ENCODE results near the gene DPAGT1. TPM values are rescaled to one million over a fixed set of nuclear protein-coding genes. Genes with fewer than 3 reads are reported as not detected.
A peak's percentile ranks its signal among the peaks of the same experiment; 100 is the strongest.

The DPAGT1 gene
- total RNA-seq, 5 donors from 2014 or later (not counting 1 experiment from before 2014, with no cell fraction given): 21.7 to 54.2 (median 43.9) TPM

- H3K27me3 Mint-ChIP-seq: no peaks in the 10 kb centered on the region
Observed at GRCh38 chr11:119089319-119089718, 12.3 kb downstream of the DPAGT1 start.

DNA sequence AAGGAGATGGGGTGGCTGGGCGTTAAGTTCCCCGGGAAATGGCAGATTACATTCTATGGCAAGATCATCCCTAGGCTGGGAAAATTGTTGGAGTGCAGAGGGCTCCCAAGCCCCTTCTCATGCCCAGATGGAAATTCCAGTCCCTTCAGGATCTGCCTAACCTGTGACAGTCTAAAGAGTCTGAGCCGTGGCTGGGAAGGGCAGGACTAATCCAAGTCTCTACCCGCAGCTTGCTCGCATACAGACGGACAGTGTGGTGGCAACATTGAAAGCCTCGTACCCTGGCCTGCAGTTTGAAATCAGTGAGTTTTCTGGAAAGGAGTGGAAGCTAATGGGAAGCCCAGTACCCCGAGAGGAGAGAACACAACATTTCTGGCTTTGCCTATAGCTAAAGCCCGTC lies 13.2 kb downstream of the DPAGT1 start:
- no peak overlapping the region for H3K27ac Mint-ChIP-seq
- H3K36me3 Mint-ChIP-seq: peaks cover 8% of the 10 kb centered on the region
- peaks cover 0 to 3% of the 10 kb centered on the region in 2 donors for H3K36me3 ChIP-seq (ENCODE audit: control insufficient read depth in 2 of 2, extremely low read depth in 1 of 2, insufficient read depth in 1 of 2, low read length in 1 of 2)
- H3K27me3 Mint-ChIP-seq: no peaks in the 10 kb centered on the region
- no peak overlapping the region for H3K27ac ChIP-seq (ENCODE audit: low read length)
- H3K4me3 Mint-ChIP-seq: no peak overlapping the region
- POLR2A ChIA-PET: no interaction called here
- DNase-seq (no peak), ATAC-seq (replicated peaks in 1 of 4) (no peak)
- 92% methylated on average over 6 of the region's 9 CpGs for WGBS (ENCODE audit: insufficient coverage)
- no peak overlapping the region for H3K4me3 ChIP-seq (ENCODE audit: control insufficient read depth in 1 of 2, extremely low read depth in 1 of 2, low read length in 1 of 2)
- H3K9me3 ChIP-seq: no peaks in the 10 kb centered on the region
- CTCF ChIA-PET: interaction anchor here (0.6 to 1.1 kb wide), 2 partner anchors 44 to 403 kb away, joined by 3 to 9 read pairs; no protein-coding TSS in a partner anchor
- H3K4me1 Mint-ChIP-seq: peaks cover 19 to 34% (median 32%) of the 10 kb centered on the region in 3 donors
- no peaks in the 10 kb centered on the region for H3K27me3 ChIP-seq (replicated peaks in 1 of 2; ENCODE audit: control insufficient read depth in 2 of 2, extremely low read depth in 1 of 2, insufficient read depth in 2 of 2, low read length in 1 of 2)
- H3K4me1 ChIP-seq (ENCODE audit: control insufficient read depth in 1 of 2, extremely low read depth in 1 of 2, insufficient read depth in 2 of 2, low read length in 2 of 2): peaks cover 7 to 42% of the 10 kb centered on the region in 2 experiments
- H3K9me3 Mint-ChIP-seq: no peaks in the 10 kb centered on the region

More at GRCh38 chr11:119089319-119089718, 12.3 kb downstream of the DPAGT1 start:
- WGBS (ENCODE audit: insufficient coverage): 100% methylated on average over 1 of the region's 1 CpG
- Mint-ChIP-seq H3K36me3 (peaks cover 11% of the 10 kb centered on the region), H3K27ac (no peak overlapping the region), H3K4me1 (peaks cover 27 to 41% (median 39%) of the 10 kb centered on the region in 3 donors), H3K4me3 (no peak overlapping the region), H3K9me3 (no peaks in the 10 kb centered on the region)
- CTCF ChIA-PET: interaction anchor here in 1 of 2 donors (1.1 kb wide), 1 partner anchor 45 kb away, joined by 9 read pairs; no protein-coding TSS in a partner anchor
- H3K4me3 ChIP-seq (ENCODE audit: control insufficient read depth in 1 of 2, extremely low read depth in 1 of 2, low read length in 1 of 2): no peak overlapping the region
- POLR2A ChIA-PET: no interaction called here
- DNase-seq (no peak), ATAC-seq (replicated peaks in 1 of 4) (no peak)
- no peaks in the 10 kb centered on the region for H3K9me3 ChIP-seq
- H3K27ac ChIP-seq (ENCODE audit: low read length): no peak overlapping the region
- peaks cover 8 to 49% of the 10 kb centered on the region in 2 experiments for H3K4me1 ChIP-seq (ENCODE audit: control insufficient read depth in 1 of 2, extremely low read depth in 1 of 2, insufficient read depth in 2 of 2, low read length in 2 of 2)
- no peaks in the 10 kb centered on the region for H3K27me3 ChIP-seq (replicated peaks in 1 of 2; ENCODE audit: control insufficient read depth in 2 of 2, extremely low read depth in 1 of 2, insufficient read depth in 2 of 2, low read length in 1 of 2)
- H3K36me3 ChIP-seq (ENCODE audit: control insufficient read depth in 2 of 2, extremely low read depth in 1 of 2, insufficient read depth in 1 of 2, low read length in 1 of 2): peaks cover 0 to 3% of the 10 kb centered on the region in 2 donors

DNA sequence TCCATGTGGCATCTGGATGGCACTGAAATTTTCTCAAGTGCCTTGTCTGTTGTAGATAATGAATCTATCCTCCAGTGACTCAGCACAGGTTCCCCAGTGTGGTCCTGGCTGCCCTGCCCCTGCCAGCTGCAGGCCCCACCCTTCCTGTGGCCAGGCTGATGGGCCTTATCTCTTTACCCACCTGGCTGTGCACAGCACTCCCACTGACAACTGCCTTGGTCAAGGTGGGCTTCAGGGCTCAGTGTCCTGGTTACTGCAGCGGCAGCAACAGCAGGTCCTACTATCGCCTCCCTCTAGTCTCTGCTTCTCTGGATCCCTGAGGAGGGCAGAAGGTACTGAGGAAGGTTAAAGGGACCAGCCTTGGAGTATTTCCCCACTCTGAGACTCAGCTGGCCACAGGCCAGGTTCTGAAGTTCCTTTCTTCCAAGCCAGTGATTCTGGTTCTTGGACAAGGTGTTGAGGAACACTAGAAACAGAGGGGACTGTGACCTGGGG lies 13.9 kb downstream of the DPAGT1 start:
- no CpG with 5 or more reads among the region's 2 CpGs for WGBS (ENCODE audit: insufficient coverage)
- ChIA-PET CTCF (no interaction called here), POLR2A (no interaction called here)
- Histone ChIP-seq H3K9me3 (no peaks in the 10 kb centered on the region), H3K4me1 (ENCODE audit: control insufficient read depth in 1 of 2, extremely low read depth in 1 of 2, insufficient read depth in 2 of 2, low read length in 2 of 2) (peaks cover 3 to 36% of the 10 kb centered on the region in 2 experiments), H3K36me3 (ENCODE audit: control insufficient read depth in 2 of 2, extremely low read depth in 1 of 2, insufficient read depth in 1 of 2, low read length in 1 of 2) (peaks cover 0 to 3% of the 10 kb centered on the region in 2 donors), H3K27me3 (replicated peaks in 1 of 2; ENCODE audit: control insufficient read depth in 2 of 2, extremely low read depth in 1 of 2, insufficient read depth in 2 of 2, low read length in 1 of 2) (no peaks in the 10 kb centered on the region), H3K27ac (ENCODE audit: low read length) (no peak overlapping the region), H3K4me3 (ENCODE audit: control insufficient read depth in 1 of 2, extremely low read depth in 1 of 2, low read length in 1 of 2) (no peak overlapping the region)
- Mint-ChIP-seq H3K27me3 (no peaks in the 10 kb centered on the region), H3K4me1 (peaks cover 15 to 28% (median 27%) of the 10 kb centered on the region in 3 donors), H3K9me3 (no peaks in the 10 kb centered on the region), H3K27ac (no peak overlapping the region), H3K4me3 (no peak overlapping the region), H3K36me3 (peaks cover 7% of the 10 kb centered on the region)
- no peak for DNase-seq
- ATAC-seq (replicated peaks in 1 of 4): no peak

- Histone ChIP-seq H3K27ac (ENCODE audit: low read length) (no peak overlapping the region), H3K27me3 (replicated peaks in 1 of 2; ENCODE audit: control insufficient read depth in 2 of 2, extremely low read depth in 1 of 2, insufficient read depth in 2 of 2, low read length in 1 of 2) (no peaks in the 10 kb centered on the region), H3K36me3 (ENCODE audit: control insufficient read depth in 2 of 2, extremely low read depth in 1 of 2, insufficient read depth in 1 of 2, low read length in 1 of 2) (peaks cover 0 to 6% of the 10 kb centered on the region in 2 donors), H3K4me3 (ENCODE audit: control insufficient read depth in 1 of 2, extremely low read depth in 1 of 2, low read length in 1 of 2) (no peak overlapping the region), H3K9me3 (no peaks in the 10 kb centered on the region), H3K4me1 (ENCODE audit: control insufficient read depth in 1 of 2, extremely low read depth in 1 of 2, insufficient read depth in 2 of 2, low read length in 2 of 2) (peaks cover 3 to 30% of the 10 kb centered on the region in 2 experiments)
- ChIA-PET POLR2A (interaction anchor here in 1 of 2 donors (0.6 kb wide), 1 partner anchor 310 kb away, joined by 4 read pairs; no protein-coding TSS in a partner anchor), CTCF (interaction anchor here in 1 of 2 donors (0.6 kb wide), 1 partner anchor 73 kb away, joined by 5 read pairs; no protein-coding TSS in a partner anchor)
- 84% methylated on average over 5 of the region's 6 CpGs for WGBS (ENCODE audit: insufficient coverage)
- Mint-ChIP-seq H3K9me3 (no peaks in the 10 kb centered on the region), H3K4me3 (peak overlapping the region in 2 of 3 donors; percentile 18 to 36), H3K27me3 (no peaks in the 10 kb centered on the region), H3K27ac (no peak overlapping the region), H3K36me3 (peaks cover 8% of the 10 kb centered on the region), H3K4me1 (peaks cover 15 to 22% (median 20%) of the 10 kb centered on the region in 3 donors)
- ATAC-seq (replicated peaks in 1 of 4) (no peak), DNase-seq (no peak)
Observed at GRCh38 chr11:119087123-119087522, 14.5 kb downstream of the DPAGT1 start.

GRCh38 chr11:119085437-119085847 lies 16.2 kb downstream of the DPAGT1 start:
- peaks cover 7 to 20% of the 10 kb centered on the region in 2 donors for H3K36me3 ChIP-seq (ENCODE audit: control insufficient read depth in 2 of 2, extremely low read depth in 1 of 2, insufficient read depth in 1 of 2, low read length in 1 of 2)
- H3K27ac Mint-ChIP-seq: peak overlapping the region; percentile 92 to 97
- H3K27me3 ChIP-seq (replicated peaks in 1 of 2; ENCODE audit: control insufficient read depth in 2 of 2, extremely low read depth in 1 of 2, insufficient read depth in 2 of 2, low read length in 1 of 2): no peaks in the 10 kb centered on the region
- POLR2A ChIA-PET: interaction anchor here (0.5 to 1.7 kb wide), 15 partner anchors 7 to 1085 kb away, joined by 3 to 16 read pairs (median 8); partner anchors contain the start of genes C2CD2L (in 1 of the 2), DPAGT1 (in 1 of the 2), HINFP (in 1 of the 2) and VPS11 (in 1 of the 2)
- DNase-seq (peak in 2 of 35 experiments; percentile 4 to 29), ATAC-seq (replicated peaks in 1 of 4) (no peak)
- H3K36me3 Mint-ChIP-seq: peaks cover 22% of the 10 kb centered on the region
- peak overlapping the region; percentile 57 for H3K27ac ChIP-seq (ENCODE audit: low read length)
- H3K9me3 Mint-ChIP-seq: no peaks in the 10 kb centered on the region
- WGBS (ENCODE audit: insufficient coverage): 4% methylated on average over 3 of the region's 13 CpGs
- peaks cover 15 to 22% (median 18%) of the 10 kb centered on the region in 3 donors for H3K4me1 Mint-ChIP-seq
- H3K4me3 Mint-ChIP-seq: peak overlapping the region; percentile 89 to 93 (median 91)
- no peaks in the 10 kb centered on the region for H3K9me3 ChIP-seq
- H3K27me3 Mint-ChIP-seq: no peaks in the 10 kb centered on the region
- H3K4me3 ChIP-seq (ENCODE audit: control insufficient read depth in 1 of 2, extremely low read depth in 1 of 2, low read length in 1 of 2): peak overlapping the region; percentile 70 to 96
- H3K4me1 ChIP-seq (ENCODE audit: control insufficient read depth in 1 of 2, extremely low read depth in 1 of 2, insufficient read depth in 2 of 2, low read length in 2 of 2): peaks cover 3 to 30% of the 10 kb centered on the region in 2 experiments
- CTCF ChIA-PET: interaction anchor here in 1 of 2 donors (0.6 to 2.3 kb wide), 13 partner anchors 9 to 276 kb away, joined by 3 to 16 read pairs (median 5); partner anchors contain the start of genes DPAGT1 and VPS11

DNA sequence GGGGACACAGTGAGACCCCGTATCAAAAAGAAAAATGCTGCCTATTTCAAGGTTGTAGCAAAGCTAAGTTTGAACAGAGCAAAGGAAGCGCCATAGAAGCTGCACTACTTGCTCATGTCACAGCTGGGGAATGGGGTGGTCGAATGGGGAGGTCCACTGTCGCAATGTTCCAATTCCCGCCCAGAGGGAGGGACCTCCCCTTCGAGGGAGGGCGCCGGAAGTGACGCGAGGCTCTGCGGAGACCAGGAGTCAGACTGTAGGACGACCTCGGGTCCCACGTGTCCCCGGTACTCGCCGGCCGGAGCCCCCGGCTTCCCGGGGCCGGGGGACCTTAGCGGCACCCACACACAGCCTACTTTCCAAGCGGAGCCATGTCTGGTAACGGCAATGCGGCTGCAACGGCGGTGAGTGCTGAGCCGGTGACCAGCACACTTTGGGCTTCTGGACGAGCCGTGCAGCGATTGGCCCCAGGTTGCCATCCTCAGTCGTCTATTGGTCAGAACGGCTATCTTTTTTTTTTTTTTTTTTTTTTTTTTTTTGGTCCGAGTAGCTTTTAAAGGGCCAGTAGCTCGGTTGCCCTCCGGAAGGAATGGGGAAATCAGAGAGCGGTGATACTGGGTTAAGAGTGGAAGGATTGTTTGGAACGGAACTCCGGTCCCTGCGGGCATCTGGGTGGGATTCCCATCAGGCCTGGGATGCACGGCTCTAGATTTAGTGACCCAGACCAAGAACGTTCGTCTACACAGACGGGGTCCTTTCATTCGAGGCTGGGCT lies 16.8 kb downstream of the DPAGT1 start, which contains the start of gene HMBS:
TSS of gene HMBS (plus strand) at position 219 of the 774 bp plus-strand sequence. CDS start at position 372, 153 bp downstream.
- peaks cover 20% of the 10 kb centered on the region for H3K36me3 Mint-ChIP-seq
- H3K36me3 ChIP-seq (ENCODE audit: control insufficient read depth in 2 of 2, extremely low read depth in 1 of 2, insufficient read depth in 1 of 2, low read length in 1 of 2): peaks cover 10 to 26% of the 10 kb centered on the region in 2 donors
- H3K27me3 ChIP-seq (replicated peaks in 1 of 2; ENCODE audit: control insufficient read depth in 2 of 2, extremely low read depth in 1 of 2, insufficient read depth in 2 of 2, low read length in 1 of 2): no peaks in the 10 kb centered on the region
- POLR2A ChIA-PET: interaction anchor here (0.5 to 1.7 kb wide), 15 partner anchors 8 to 1084 kb away, joined by 3 to 16 read pairs (median 9); partner anchors contain the start of genes C2CD2L (in 1 of the 2), DPAGT1 (in 1 of the 2), HINFP (in 1 of the 2) and TRAPPC4 (in 1 of the 2)
- peaks cover 3 to 30% of the 10 kb centered on the region in 2 experiments for H3K4me1 ChIP-seq (ENCODE audit: control insufficient read depth in 1 of 2, extremely low read depth in 1 of 2, insufficient read depth in 2 of 2, low read length in 2 of 2)
- peak; percentile 79 to 96 (median 89) for DNase-seq
- H3K4me3 ChIP-seq (ENCODE audit: control insufficient read depth in 1 of 2, extremely low read depth in 1 of 2, low read length in 1 of 2): peak within 1 kb of the TSS; percentile 70 to 96
- peak within 1 kb of the TSS; percentile 89 to 93 (median 91) for H3K4me3 Mint-ChIP-seq
- H3K27ac ChIP-seq (ENCODE audit: low read length): peak within 1 kb of the TSS; percentile 57
- CTCF ChIA-PET: interaction anchor here (0.6 to 2.3 kb wide), 17 partner anchors 9 to 276 kb away, joined by 3 to 16 read pairs (median 4); partner anchors contain the start of genes DPAGT1 (in 1 of the 2), RNF26 (in 1 of the 2), SLC37A4 (in 1 of the 2) and VPS11 (in 1 of the 2)
- WGBS (ENCODE audit: insufficient coverage): under 1% methylated on average over 42 of the region's 45 CpGs
- peaks cover 15 to 22% (median 18%) of the 10 kb centered on the region in 3 donors for H3K4me1 Mint-ChIP-seq
- ATAC-seq (replicated peaks in 1 of 4): peak; percentile 93 to 95 (median 94)
- H3K27ac Mint-ChIP-seq: peak within 1 kb of the TSS; percentile 92 to 97
- no peaks in the 10 kb centered on the region for H3K9me3 ChIP-seq
- no peaks in the 10 kb centered on the region for H3K9me3 Mint-ChIP-seq
- no peaks in the 10 kb centered on the region for H3K27me3 Mint-ChIP-seq
